Measurements from ENCODE around the gene DENND4C.
"Not testable (repeated sequence)": the region's sequence is repeated elsewhere in the genome, so short reads cannot be mapped to it uniquely, and the experiment has no call there.

The DENND4C gene

DNA sequence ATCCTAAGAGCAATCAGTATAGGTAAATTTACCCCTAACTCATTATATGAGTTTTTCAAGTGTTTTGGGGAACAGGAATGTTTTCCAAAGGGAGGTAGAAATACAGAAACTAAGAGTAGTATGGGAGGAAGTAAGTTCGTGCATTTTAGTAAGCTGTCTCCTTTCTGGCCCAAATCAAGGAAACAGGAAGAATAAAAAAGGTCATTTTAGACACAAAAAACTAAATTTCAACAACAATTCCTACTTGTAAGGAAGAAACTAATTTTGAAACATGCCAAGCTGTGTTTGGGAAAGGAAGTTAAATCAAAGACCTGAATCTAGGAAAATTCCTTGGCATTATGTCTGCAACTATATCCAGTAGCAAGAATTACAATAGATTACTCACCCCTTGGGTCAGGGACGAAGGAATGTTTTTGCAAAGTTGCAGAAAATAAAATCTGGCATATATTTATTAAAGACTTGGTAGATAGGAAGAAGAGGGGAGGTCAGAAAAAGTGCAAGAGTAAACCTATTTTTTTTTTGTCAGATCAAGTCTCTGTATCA is 156.1 kb downstream of the DENND4C start:
- Mint-ChIP-seq H3K27ac (ENCODE audit: low read depth) (no peak overlapping the region), H3K4me1 (no peaks in the 10 kb centered on the region), H3K36me3 (ENCODE audit: insufficient read depth) (peaks cover 2% of the 10 kb centered on the region), H3K9me3 (no peaks in the 10 kb centered on the region), H3K4me3 (no peak overlapping the region), H3K27me3 (peaks cover 36% of the 10 kb centered on the region)
- ATAC-seq (replicated peaks; ENCODE audit: extremely low read depth, poor library complexity, severe bottlenecking) (no peak), DNase-seq (ENCODE audit: low spot score in 2 of 2) (no peak)

- Mint-ChIP-seq H3K4me1 (no peaks in the 10 kb centered on the region), H3K27me3 (peaks cover 36% of the 10 kb centered on the region), H3K9me3 (no peaks in the 10 kb centered on the region), H3K36me3 (ENCODE audit: insufficient read depth) (peaks cover under 1% of the 10 kb centered on the region), H3K4me3 (no peak overlapping the region), H3K27ac (ENCODE audit: low read depth) (no peak overlapping the region)
- ATAC-seq (replicated peaks; ENCODE audit: extremely low read depth, poor library complexity, severe bottlenecking) (no peak), DNase-seq (ENCODE audit: low spot score in 2 of 2) (no peak)
Measured at GRCh38 chr9:19387317-19387716, 156.8 kb downstream of the DENND4C start.

DNA sequence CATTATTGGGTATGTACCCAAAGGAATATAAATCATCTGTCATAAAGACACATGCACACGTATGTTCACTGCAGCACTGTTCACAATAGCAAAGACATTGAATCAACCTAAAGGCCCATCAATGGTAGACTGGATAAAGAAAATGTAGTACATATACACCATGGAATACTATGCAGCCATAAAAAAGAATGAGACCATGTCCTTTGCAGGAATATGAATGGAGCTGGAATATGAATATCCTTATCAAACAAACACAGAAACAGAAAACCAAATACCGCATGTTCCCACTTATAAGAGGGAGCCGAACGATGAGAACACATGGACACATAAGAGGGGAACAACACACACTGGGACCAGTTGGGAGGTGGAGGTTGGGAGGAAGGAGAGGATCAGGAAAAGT is 159.0 kb downstream of the DENND4C start:
- H3K4me3 Mint-ChIP-seq; H3K4me1 Mint-ChIP-seq; DNase-seq (ENCODE audit: low spot score in 2 of 2); H3K27ac Mint-ChIP-seq (ENCODE audit: low read depth); H3K9me3 Mint-ChIP-seq; H3K36me3 Mint-ChIP-seq (ENCODE audit: insufficient read depth); ATAC-seq (replicated peaks; ENCODE audit: extremely low read depth, poor library complexity, severe bottlenecking): not testable (repeated sequence)
- H3K27me3 Mint-ChIP-seq: peaks cover 36% of the 10 kb centered on the region

GRCh38 chr9:19397845-19398244 is 167.4 kb downstream of the DENND4C start:
- Mint-ChIP-seq H3K4me1 (no peaks in the 10 kb centered on the region), H3K4me3 (no peak overlapping the region), H3K9me3 (no peaks in the 10 kb centered on the region), H3K36me3 (ENCODE audit: insufficient read depth) (no peaks in the 10 kb centered on the region), H3K27ac (ENCODE audit: low read depth) (no peak overlapping the region), H3K27me3 (no peaks in the 10 kb centered on the region)
- no peak for ATAC-seq (replicated peaks; ENCODE audit: extremely low read depth, poor library complexity, severe bottlenecking)
- DNase-seq (ENCODE audit: low spot score in 2 of 2): no peak

- H3K9me3 Mint-ChIP-seq; ATAC-seq (replicated peaks; ENCODE audit: extremely low read depth, poor library complexity, severe bottlenecking); H3K36me3 Mint-ChIP-seq (ENCODE audit: insufficient read depth); H3K27ac Mint-ChIP-seq (ENCODE audit: low read depth); H3K4me3 Mint-ChIP-seq; H3K4me1 Mint-ChIP-seq; H3K27me3 Mint-ChIP-seq; DNase-seq (ENCODE audit: low spot score in 2 of 2): not testable (repeated sequence)
Measured at GRCh38 chr9:19403231-19403630, 172.7 kb downstream of the DENND4C start.

GRCh38 chr9:19404283-19405075 is 174.0 kb downstream of the DENND4C start:
- ATAC-seq (replicated peaks; ENCODE audit: extremely low read depth, poor library complexity, severe bottlenecking): no peak
- no peak overlapping the region for H3K27ac Mint-ChIP-seq (ENCODE audit: low read depth)
- H3K9me3 Mint-ChIP-seq: peaks cover 5% of the 10 kb centered on the region
- no peak overlapping the region for H3K4me3 Mint-ChIP-seq
- H3K27me3 Mint-ChIP-seq: no peaks in the 10 kb centered on the region
- peaks cover 3% of the 10 kb centered on the region for H3K4me1 Mint-ChIP-seq
- no peak for DNase-seq (ENCODE audit: low spot score in 2 of 2)
- H3K36me3 Mint-ChIP-seq (ENCODE audit: insufficient read depth): no peaks in the 10 kb centered on the region

DNA sequence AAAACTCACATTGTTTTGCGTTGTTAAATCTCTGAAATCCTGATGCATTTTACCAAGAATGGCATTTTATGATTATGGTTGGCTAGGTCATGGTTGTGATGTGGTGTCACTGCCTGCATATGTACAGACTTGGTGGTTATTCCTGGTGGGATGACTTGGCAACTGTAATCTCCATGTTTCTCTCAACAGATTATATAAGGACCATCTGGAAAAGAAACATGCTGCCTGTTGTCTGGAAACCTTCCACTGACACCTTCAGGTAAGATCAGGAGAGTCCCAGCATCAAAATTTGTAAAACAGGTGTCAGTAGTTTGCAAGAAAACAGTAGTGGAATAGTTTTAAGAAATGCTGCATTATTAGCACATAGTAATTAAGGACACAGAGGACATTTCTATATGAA is 175.3 kb downstream of the DENND4C start:
- H3K27me3 Mint-ChIP-seq: no peaks in the 10 kb centered on the region
- no peak for ATAC-seq (replicated peaks; ENCODE audit: extremely low read depth, poor library complexity, severe bottlenecking)
- no peak overlapping the region for H3K27ac Mint-ChIP-seq (ENCODE audit: low read depth)

DNA sequence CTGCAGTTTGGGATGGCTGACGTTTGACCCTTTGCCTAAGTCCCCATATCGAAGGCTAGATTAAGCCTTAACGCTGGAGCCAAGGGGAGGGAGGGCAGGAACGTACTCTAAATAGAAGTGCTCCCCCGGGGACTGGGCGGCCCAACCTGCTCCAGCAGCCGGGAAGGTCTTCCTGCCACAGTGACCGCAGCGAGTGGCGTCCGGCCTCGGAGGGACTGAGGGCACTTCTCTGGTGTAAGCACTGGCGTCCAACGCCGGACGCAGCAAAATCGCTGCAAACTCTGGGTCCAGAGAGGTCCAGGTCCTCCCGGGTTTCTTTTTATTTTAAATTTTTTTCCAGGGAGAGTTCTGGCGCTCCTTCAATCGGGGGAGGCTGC is 177.8 kb downstream of the DENND4C start:
- peaks cover 9% of the 10 kb centered on the region for H3K4me1 Mint-ChIP-seq
- ATAC-seq (replicated peaks; ENCODE audit: extremely low read depth, poor library complexity, severe bottlenecking): no peak
- no peaks in the 10 kb centered on the region for H3K36me3 Mint-ChIP-seq (ENCODE audit: insufficient read depth)
- H3K9me3 Mint-ChIP-seq: peaks cover 5% of the 10 kb centered on the region
- no peaks in the 10 kb centered on the region for H3K27me3 Mint-ChIP-seq
- no peak for DNase-seq (ENCODE audit: low spot score in 2 of 2)
- H3K27ac Mint-ChIP-seq (ENCODE audit: low read depth): peak overlapping the region; percentile 81
- H3K4me3 Mint-ChIP-seq: peak overlapping the region; percentile 95

More for the DNA sequence above, 175.3 kb downstream of the DENND4C start:
- Mint-ChIP-seq H3K4me3 (no peak overlapping the region), H3K36me3 (ENCODE audit: insufficient read depth) (no peaks in the 10 kb centered on the region), H3K9me3 (peaks cover 5% of the 10 kb centered on the region), H3K4me1 (peaks cover 9% of the 10 kb centered on the region)
- DNase-seq (ENCODE audit: low spot score in 2 of 2): no peak

DNA sequence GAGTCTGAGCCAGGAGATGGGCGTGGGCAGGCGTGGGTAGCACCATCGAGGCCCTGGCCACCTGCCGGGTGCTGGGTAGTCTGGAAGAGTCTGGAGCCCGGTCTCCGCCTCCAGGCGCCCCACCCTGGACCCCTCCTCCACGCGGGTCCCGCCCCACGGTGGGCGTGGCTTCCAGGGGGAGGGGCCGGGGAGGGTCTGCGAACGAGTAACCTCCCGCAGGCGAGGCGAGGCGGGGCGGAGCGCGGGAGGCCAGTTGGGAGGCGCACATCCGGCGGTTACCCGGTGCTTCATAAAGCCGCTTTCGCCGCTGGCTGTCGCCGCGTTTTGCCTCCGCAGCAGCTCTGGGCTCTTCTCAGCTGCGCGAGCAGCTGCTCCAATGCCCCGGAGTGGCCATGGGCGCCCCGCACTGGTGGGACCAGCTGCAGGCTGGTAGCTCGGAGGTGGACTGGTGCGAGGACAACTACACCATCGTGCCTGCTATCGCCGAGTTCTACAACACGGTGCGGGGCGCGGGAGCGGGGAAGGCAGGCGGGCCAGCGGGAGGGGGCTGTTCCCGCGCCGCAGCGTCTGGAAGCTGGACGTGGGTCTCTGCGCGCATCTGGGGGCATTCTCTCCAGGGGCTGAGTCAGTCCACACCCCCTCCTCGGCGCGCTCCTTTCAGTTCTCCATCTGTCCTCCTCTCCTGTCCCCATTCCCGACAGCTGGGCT is 178.4 kb downstream of the DENND4C start, which contains the start of gene ACER2:
TSS of gene ACER2 (plus strand) at position 317 of the 708 bp plus-strand sequence. CDS start at position 393, 76 bp downstream.
- Mint-ChIP-seq H3K4me1 (peaks cover 9% of the 10 kb centered on the region), H3K27ac (ENCODE audit: low read depth) (peak within 1 kb of the TSS; percentile 81), H3K9me3 (peaks cover under 1% of the 10 kb centered on the region), H3K4me3 (peak within 1 kb of the TSS; percentile 95), H3K27me3 (no peaks in the 10 kb centered on the region), H3K36me3 (ENCODE audit: insufficient read depth) (no peaks in the 10 kb centered on the region)
- ATAC-seq (replicated peaks; ENCODE audit: extremely low read depth, poor library complexity, severe bottlenecking): peak; percentile 88
- peak; percentile 87 to 92 for DNase-seq (ENCODE audit: low spot score in 2 of 2)

DNA sequence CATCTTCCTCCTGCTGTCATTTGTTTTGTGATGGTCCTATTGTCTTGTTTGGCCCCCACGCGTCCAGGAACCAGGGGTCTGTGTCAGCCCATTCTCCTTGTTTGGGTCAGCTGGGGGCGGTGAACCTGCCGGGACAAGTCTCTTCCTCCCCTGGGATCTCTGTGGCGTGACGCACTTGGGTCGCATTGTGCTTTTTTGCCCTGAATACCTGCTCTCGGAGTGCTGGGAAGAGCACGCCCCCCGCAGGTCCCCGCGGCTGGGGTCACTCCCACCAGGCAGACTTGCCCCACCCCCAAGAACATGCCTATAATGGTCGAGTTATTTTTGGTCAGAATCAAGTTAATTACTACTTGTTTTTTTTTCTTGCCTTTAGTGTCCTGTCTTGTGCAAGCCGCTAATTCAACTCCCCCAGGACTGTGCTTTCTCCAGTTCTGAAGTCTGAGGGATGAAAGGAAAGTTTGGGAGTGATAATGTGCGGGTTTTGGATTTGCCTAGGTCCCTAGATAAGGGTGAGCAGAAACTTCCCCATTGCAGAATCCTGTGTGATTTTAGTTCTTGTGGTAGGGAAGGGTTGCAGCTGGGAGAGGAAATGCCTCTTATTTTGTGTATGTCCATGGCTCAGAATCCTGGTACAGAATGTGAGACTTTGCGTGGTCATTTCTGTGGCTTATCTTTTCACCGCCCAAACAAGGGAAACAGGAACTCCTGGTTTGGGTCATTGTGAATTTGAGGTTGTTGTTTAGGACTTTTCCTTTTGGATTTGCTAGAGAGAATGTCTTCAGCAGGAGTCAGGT is 179.1 kb downstream of the DENND4C start:
- H3K4me3 Mint-ChIP-seq: peak overlapping the region; percentile 95
- H3K9me3 Mint-ChIP-seq: no peaks in the 10 kb centered on the region
- peak overlapping the region; percentile 81 for H3K27ac Mint-ChIP-seq (ENCODE audit: low read depth)
- H3K4me1 Mint-ChIP-seq: peaks cover 9% of the 10 kb centered on the region
- H3K36me3 Mint-ChIP-seq (ENCODE audit: insufficient read depth): no peaks in the 10 kb centered on the region
- DNase-seq (ENCODE audit: low spot score in 2 of 2) (no peak), ATAC-seq (replicated peaks; ENCODE audit: extremely low read depth, poor library complexity, severe bottlenecking) (no peak)
- no peaks in the 10 kb centered on the region for H3K27me3 Mint-ChIP-seq

- Mint-ChIP-seq H3K4me1 (peaks cover 9% of the 10 kb centered on the region), H3K9me3 (no peaks in the 10 kb centered on the region), H3K27ac (ENCODE audit: low read depth) (no peak overlapping the region), H3K36me3 (ENCODE audit: insufficient read depth) (no peaks in the 10 kb centered on the region), H3K4me3 (peak overlapping the region; percentile 95), H3K27me3 (no peaks in the 10 kb centered on the region)
- DNase-seq (ENCODE audit: low spot score in 2 of 2) (no peak), ATAC-seq (replicated peaks; ENCODE audit: extremely low read depth, poor library complexity, severe bottlenecking) (no peak)
Measured at GRCh38 chr9:19410195-19410503, 179.7 kb downstream of the DENND4C start.

GRCh38 chr9:19410594-19410993 is 180.1 kb downstream of the DENND4C start:
- no peaks in the 10 kb centered on the region for H3K27me3 Mint-ChIP-seq
- H3K4me3 Mint-ChIP-seq: no peak overlapping the region
- DNase-seq (ENCODE audit: low spot score in 2 of 2): no peak
- H3K9me3 Mint-ChIP-seq: no peaks in the 10 kb centered on the region
- ATAC-seq (replicated peaks; ENCODE audit: extremely low read depth, poor library complexity, severe bottlenecking): no peak
- H3K36me3 Mint-ChIP-seq (ENCODE audit: insufficient read depth): no peaks in the 10 kb centered on the region
- H3K27ac Mint-ChIP-seq (ENCODE audit: low read depth): no peak overlapping the region
- peaks cover 9% of the 10 kb centered on the region for H3K4me1 Mint-ChIP-seq

Measured in central memory CD8-positive, alpha-beta T cell (primary cell).